ENCODE results near the gene XCL2. TPM values are rescaled to one million over a fixed set of nuclear protein-coding genes. Genes with fewer than 3 reads are reported as not detected.

The XCL2 gene
- total RNA-seq, 1 experiment from 2014 or later: not detected

GRCh38 chr1:168504064-168504837 lies 39.5 kb downstream of the XCL2 start:
- in situ Hi-C loops (cut with HindIII; ENCODE audit: low pct_unique_long_range_greater_than_20kb, low sequenced_read_pairs): no loop called here
- no peak for DNase-seq (ENCODE audit: low read depth, low spot score)

GRCh38 chr1:168499688-168500049 lies 44.1 kb downstream of the XCL2 start:
- no peak for DNase-seq (ENCODE audit: low read depth, low spot score)

GRCh38 chr1:168498956-168499687 lies 44.7 kb downstream of the XCL2 start:
- in situ Hi-C loops (cut with HindIII; ENCODE audit: low pct_unique_long_range_greater_than_20kb, low sequenced_read_pairs): no loop called here
- no peak for DNase-seq (ENCODE audit: low read depth, low spot score)

More at GRCh38 chr1:168499688-168500049, 44.1 kb downstream of the XCL2 start:
- in situ Hi-C loops (cut with HindIII; ENCODE audit: low pct_unique_long_range_greater_than_20kb, low sequenced_read_pairs): no loop called here

GRCh38 chr1:168498159-168498631 lies 45.6 kb downstream of the XCL2 start:
- DNase-seq (ENCODE audit: low read depth, low spot score): peak; percentile 7
- in situ Hi-C loops (cut with HindIII; ENCODE audit: low pct_unique_long_range_greater_than_20kb, low sequenced_read_pairs): no loop called here

- in situ Hi-C loops (cut with HindIII; ENCODE audit: low pct_unique_long_range_greater_than_20kb, low sequenced_read_pairs): no loop called here
These were observed 46.3 kb downstream of the XCL2 start for GRCh38 chr1:168497376-168497950.

GRCh38 chr1:168491527-168492164 lies 52.2 kb downstream of the XCL2 start:
- in situ Hi-C loops (cut with HindIII; ENCODE audit: low pct_unique_long_range_greater_than_20kb, low sequenced_read_pairs): no loop called here
- DNase-seq (ENCODE audit: low read depth, low spot score): no peak

More at GRCh38 chr1:168497376-168497950, 46.3 kb downstream of the XCL2 start:
- DNase-seq (ENCODE audit: low read depth, low spot score): no peak

Other genes with a start within 250 kb of the XCL2 start
- gene XCL1, start 32.6 kb upstream of the XCL2 start, total RNA-seq (2014; rRNA removed; shearing (Covaris generic)): not detected in 2 replicates
- not detected in 2 replicates for gene DPT, start 185.2 kb upstream of the XCL2 start, total RNA-seq (2014; rRNA removed; shearing (Covaris generic))

Data from SK-MEL-5 (cell line).